HepG2 (cell line): ENCODE measurements around the gene COL5A1. TPM values are rescaled to one million over a fixed set of nuclear protein-coding genes. Genes with fewer than 3 reads are reported as not detected.
"Not testable (repeated sequence)": the region's sequence is repeated elsewhere in the genome, so short reads cannot be mapped to it uniquely, and the experiment has no call there.

Experiments used
- ATAC-seq: fragments of 200-7000 bp; cut with Tn5 transposase; 3 replicates; pipeline ENCODE4 v1.9.1; 2020; ENCODE audit warnings: mild to moderate bottlenecking, moderate library complexity
- BruUV-seq: library from RNA; stranded (reverse); fragments of 400-500 nt; replicated peaks from 2 replicates; lab custom pipeline; 2021; lab: Mats Ljungman, UMichigan
- CTCF ChIA-PET: fragments of 300-600 bp; formaldehyde crosslinking; extraction: SDS; loops from one replicate; lab custom pipeline; 2021; ENCODE audit warnings: low total read pairs, inconsistent platforms, low intra/inter-chr PET ratio; lab: Yijun Ruan, JAX
- POLR2A ChIA-PET: fragments of 350-600 bp; sonication (Branson Sonifier 250); formaldehyde crosslinking; loops from one replicate; lab custom pipeline; 2020; ENCODE audit warnings: antibody characterized with exemption, inconsistent platforms; lab: Yijun Ruan, JAX
- DNase-seq: peaks from one replicate; pipeline ENCODE4 v3.0.0-alpha.2; 2015; ENCODE audit warnings: low spot score
- FAIRE-seq: peaks from 3 replicates; lab custom pipeline; 2011; peaks lifted over from hg19 to GRCh38; lab: Jason Lieb, UNC
- H2AFZ ChIP-seq: one replicate; pipeline ENCODE4 v1.6.1; 2011; ENCODE audit warnings: low read length, inconsistent platforms
- H3K27ac ChIP-seq: fragments of 300-600 bp; 3 replicates; pipeline ENCODE4 v1.8.0; 2011; ENCODE audit warnings: mixed run types, mild to moderate bottlenecking, mixed read lengths, low read length, inconsistent platforms; ENCODE audit not compliant: insufficient read depth; ENCODE audit errors: extremely low read length
- H3K27me3 ChIP-seq, 2 experiments: fragments of 200-600 bp in 1 of 2; 2 replicates in 1 of 2; 3 replicates in 1 of 2; pipeline versions ENCODE4 v1.6.0 to v1.8.0; 2011; ENCODE audit warnings: low read length in 2 of 2, mild to moderate bottlenecking in 2 of 2, moderate library complexity in 2 of 2, inconsistent platforms in 1 of 2; ENCODE audit not compliant: insufficient read depth in 2 of 2, control insufficient read depth in 1 of 2
- H3K36me3 ChIP-seq, 2 experiments: fragments of 200-600 bp in 1 of 2; replicated peaks in 1 of 2; 2 replicates in 1 of 2; 3 replicates in 1 of 2; pipeline versions ENCODE4 v1.5.1 to v1.8.0; 2011; ENCODE audit warnings: low read length in 2 of 2, inconsistent platforms in 1 of 2; ENCODE audit not compliant: insufficient read depth in 2 of 2, control insufficient read depth in 1 of 2
- H3K4me1 ChIP-seq: 2 replicates; pipeline ENCODE4 v1.5.1; 2012; ENCODE audit warnings: low read length, inconsistent platforms; ENCODE audit not compliant: insufficient read depth
- H3K4me2 ChIP-seq: 2 replicates; pipeline ENCODE4 v1.6.0; 2011; ENCODE audit warnings: low read depth, low read length, inconsistent platforms
- H3K4me3 ChIP-seq, 3 experiments: fragments of 200-600 bp in 1 of 3; sonication (generic), shearing (Covaris generic) in 1 of 3; replicated peaks in 1 of 3; 2 replicates each; pipeline ENCODE4 v1.5.1; 2011 to 2016; ENCODE audit warnings: low read length in 3 of 3, inconsistent platforms in 2 of 3, low read depth in 2 of 3, mild to moderate bottlenecking in 2 of 3, control low read depth in 1 of 3, mixed read lengths in 1 of 3; ENCODE audit not compliant: insufficient read depth in 1 of 3
- H3K79me2 ChIP-seq: one replicate; pipeline ENCODE4 v1.6.1; 2011; ENCODE audit warnings: low read length, inconsistent platforms; ENCODE audit not compliant: insufficient read depth
- H3K9ac ChIP-seq: 2 replicates; pipeline ENCODE4 v1.6.0; 2011; ENCODE audit warnings: mild to moderate bottlenecking, low read depth, low read length, inconsistent platforms; ENCODE audit not compliant: insufficient read depth
- H3K9me3 ChIP-seq: 2 replicates; pipeline ENCODE4 v1.5.1; 2012; ENCODE audit warnings: mild to moderate bottlenecking, low read length
- H4K20me1 ChIP-seq: 2 replicates; pipeline ENCODE4 v1.6.0; 2011; ENCODE audit warnings: inconsistent platforms, mild to moderate bottlenecking, low read length, moderate library complexity; ENCODE audit not compliant: insufficient read depth
- ATM ChIP-seq: fragments of 450-650 bp; IDR thresholded peaks from 2 replicates; pipeline ENCODE4 v1.7.1; 2017; ENCODE audit warnings: mild to moderate bottlenecking, borderline replicate concordance
- FOXP1 ChIP-seq, 2 experiments: fragments of 450-650 bp in 1 of 2; IDR thresholded peaks; 2 replicates each; pipeline ENCODE4 v1.6.1; 2017 to 2018; ENCODE audit warnings: antibody characterized with exemption in 1 of 2
- HNF4G ChIP-seq, 2 experiments: sonication (generic) in 1 of 2; formaldehyde crosslinking in 1 of 2; IDR thresholded peaks; 2 replicates each; pipeline versions ENCODE4 v1.4.0 to v1.6.1; 2011 to 2020; ENCODE audit warnings: borderline replicate concordance in 2 of 2, low read depth in 2 of 2, mild to moderate bottlenecking in 2 of 2, low read length in 1 of 2, missing genetic modification reagents in 1 of 2, moderate library complexity in 1 of 2
- IRX3 ChIP-seq: sonication (generic); formaldehyde crosslinking; IDR thresholded peaks from 2 replicates; pipeline ENCODE4 v1.8.1; 2023; ENCODE audit warnings: mild to moderate bottlenecking, low read depth, missing genetic modification reagents, borderline replicate concordance
- JARID2 ChIP-seq: sonication (generic); formaldehyde crosslinking; IDR thresholded peaks from 2 replicates; pipeline ENCODE4 v1.8.1; 2023; ENCODE audit warnings: missing genetic modification reagents, inconsistent platforms; ENCODE audit not compliant: insufficient replicate concordance
- MTA1 ChIP-seq: sonication (generic); formaldehyde crosslinking; IDR thresholded peaks from 2 replicates; pipeline ENCODE4 v1.4.0; 2020; ENCODE audit warnings: missing genetic modification reagents, mild to moderate bottlenecking, borderline replicate concordance
- PHF21A ChIP-seq: sonication (generic); formaldehyde crosslinking; IDR thresholded peaks from 2 replicates; pipeline ENCODE4 v1.5.0; 2020; ENCODE audit warnings: mild to moderate bottlenecking, missing genetic modification reagents
- TBP ChIP-seq: sonication (generic); formaldehyde crosslinking; IDR thresholded peaks from 2 replicates; pipeline ENCODE4 v1.5.0; 2020; ENCODE audit warnings: missing genetic modification reagents
- ZNF234 ChIP-seq: sonication (generic); formaldehyde crosslinking; conservative IDR thresholded peaks from 2 replicates; pipeline ENCODE4 v1.5.1; 2020; ENCODE audit warnings: mild to moderate bottlenecking, missing genetic modification reagents
- ZNF747 ChIP-seq: sonication (generic); formaldehyde crosslinking; IDR thresholded peaks from 2 replicates; pipeline ENCODE4 v1.8.1; 2023; ENCODE audit warnings: missing genetic modification reagents, mild to moderate bottlenecking, borderline replicate concordance
- ZNF75D ChIP-seq: sonication (generic); formaldehyde crosslinking; IDR thresholded peaks from 2 replicates; pipeline ENCODE4 v1.8.1; 2023; ENCODE audit warnings: missing genetic modification reagents, mild to moderate bottlenecking, borderline replicate concordance
- WGBS: methylation state at CpG from one replicate; pipeline ENCODE4 v1.1.6; 2017; ENCODE audit warnings: low lambda C conversion rate; 5-methylcytosine and 5-hydroxymethylcytosine counted together
- in situ Hi-C: cut with HindIII; loops from 2 replicates; pipeline ENCODE4 v1.10.0; 2017; ENCODE audit warnings: low pct_unique_long_range_greater_than_20kb; ENCODE audit not compliant: extremely low pct_ligation_motif_present
- intact Hi-C: fragments of 100-400 bp; cut with micrococcal nuclease; formaldehyde crosslinking; loops from one replicate; pipeline ENCODE4 v1.10.0; 2022; ENCODE audit not compliant: unreplicated experiment
- polyA plus RNA-seq, 8 experiments: library from polyadenylated mRNA; depleted of rRNA in 3 of 8; stranded (reverse) in 7 of 8; unstranded in 1 of 8; fragments of >200 nt; fragmentation: Illumina TruSeq in 4 of 8; extraction: Trizol in 4 of 8; gene quantifications; 2 replicates each; pipeline versions ENCODE4 v1.2.1 to v1.2.3, GENCODE V29; 2011 to 2016; ENCODE audit warnings: low read depth in 4 of 8, missing spikeins in 1 of 8, mixed read lengths in 1 of 8; ENCODE audit not compliant: insufficient read depth in 1 of 8
- total RNA-seq, 5 experiments: library from RNA; depleted of rRNA; stranded (reverse); fragments of >200 nt; fragmentation: Illumina TruSeq; extraction: Trizol; gene quantifications; 2 replicates each; pipeline ENCODE4 v1.2.3, GENCODE V29; 2016; ENCODE audit warnings: low read depth in 1 of 5
- TF ChIP-seq, protein P1 (sequence below): sonication (generic); formaldehyde crosslinking; IDR thresholded peaks from 2 replicates; pipeline ENCODE4 v1.4.0; 2020; ENCODE audit warnings: missing genetic modification reagents
- TF ChIP-seq, protein P2 (sequence below): sonication (generic); formaldehyde crosslinking; IDR thresholded peaks from 2 replicates; pipeline ENCODE4 v1.9.0; 2021; ENCODE audit warnings: missing genetic modification reagents, borderline replicate concordance

COL5A1 gene
- total and polyA plus RNA-seq, 2 of the 13 experiments (the other 11 are each of a cell fraction or from before 2014, with no cell fraction given) = not detected

DNA sequence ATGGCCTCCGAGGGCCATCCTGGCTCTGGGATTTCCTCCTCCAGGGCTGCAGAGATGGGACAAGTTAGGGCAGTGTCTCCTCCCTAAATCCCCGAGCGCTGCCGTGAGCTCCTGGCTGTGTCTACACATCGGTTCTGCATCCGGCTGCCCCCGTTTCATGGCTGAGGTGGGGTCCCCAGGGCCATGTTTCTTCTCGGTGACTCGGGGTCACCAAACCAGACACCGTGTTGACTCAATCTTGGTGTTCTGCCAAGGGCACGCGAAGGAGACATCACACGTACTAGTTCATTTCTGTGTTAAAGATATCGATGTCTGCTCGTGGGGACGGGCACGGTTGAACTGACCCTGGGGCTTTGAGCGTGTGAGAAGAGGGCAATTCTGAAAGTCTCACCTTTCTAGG is 60.7 kb downstream of the COL5A1 start (continued):
- TF ChIP-seq, protein P1, sequence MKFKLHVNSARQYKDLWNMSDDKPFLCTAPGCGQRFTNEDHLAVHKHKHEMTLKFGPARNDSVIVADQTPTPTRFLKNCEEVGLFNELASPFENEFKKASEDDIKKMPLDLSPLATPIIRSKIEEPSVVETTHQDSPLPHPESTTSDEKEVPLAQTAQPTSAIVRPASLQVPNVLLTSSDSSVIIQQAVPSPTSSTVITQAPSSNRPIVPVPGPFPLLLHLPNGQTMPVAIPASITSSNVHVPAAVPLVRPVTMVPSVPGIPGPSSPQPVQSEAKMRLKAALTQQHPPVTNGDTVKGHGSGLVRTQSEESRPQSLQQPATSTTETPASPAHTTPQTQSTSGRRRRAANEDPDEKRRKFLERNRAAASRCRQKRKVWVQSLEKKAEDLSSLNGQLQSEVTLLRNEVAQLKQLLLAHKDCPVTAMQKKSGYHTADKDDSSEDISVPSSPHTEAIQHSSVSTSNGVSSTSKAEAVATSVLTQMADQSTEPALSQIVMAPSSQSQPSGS = no peak

DNA sequence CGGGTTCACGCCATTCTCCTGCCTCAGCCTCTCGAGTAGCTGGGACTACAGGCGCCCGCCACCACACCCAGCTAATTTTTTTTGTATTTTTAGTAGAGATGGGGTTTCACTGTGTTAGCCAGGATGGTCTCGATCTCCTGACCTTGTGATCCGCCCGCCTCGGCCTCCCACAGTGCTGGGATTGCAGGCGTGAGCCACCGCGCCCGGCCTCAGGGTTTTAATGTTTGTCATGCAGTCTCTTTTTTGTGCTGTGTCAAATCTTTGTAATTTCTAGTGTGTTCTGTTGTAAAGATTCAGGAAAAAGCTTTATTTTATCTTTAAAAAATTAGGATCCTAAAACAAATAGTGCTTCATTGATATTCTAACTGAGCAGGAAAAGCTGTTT is 62.1 kb downstream of the COL5A1 start:
- H3K4me2 ChIP-seq, CTCF ChIA-PET, H4K20me1 ChIP-seq, BruUV-seq, H3K9me3 ChIP-seq, H3K36me3 ChIP-seq, FAIRE-seq, H3K9ac ChIP-seq, H2AFZ ChIP-seq, H3K79me2 ChIP-seq, ATAC-seq, H3K4me1 ChIP-seq, intact Hi-C loops, POLR2A ChIA-PET, DNase-seq, in situ Hi-C loops, H3K27ac ChIP-seq, H3K4me3 ChIP-seq: not testable (repeated sequence)
- peaks cover 7 to 62% of the 10 kb centered on the region in 2 experiments; a peak in 4 of 5 replicates for H3K27me3 ChIP-seq
- WGBS = 26% methylated on average over 13 of the region's 13 CpGs

DNA sequence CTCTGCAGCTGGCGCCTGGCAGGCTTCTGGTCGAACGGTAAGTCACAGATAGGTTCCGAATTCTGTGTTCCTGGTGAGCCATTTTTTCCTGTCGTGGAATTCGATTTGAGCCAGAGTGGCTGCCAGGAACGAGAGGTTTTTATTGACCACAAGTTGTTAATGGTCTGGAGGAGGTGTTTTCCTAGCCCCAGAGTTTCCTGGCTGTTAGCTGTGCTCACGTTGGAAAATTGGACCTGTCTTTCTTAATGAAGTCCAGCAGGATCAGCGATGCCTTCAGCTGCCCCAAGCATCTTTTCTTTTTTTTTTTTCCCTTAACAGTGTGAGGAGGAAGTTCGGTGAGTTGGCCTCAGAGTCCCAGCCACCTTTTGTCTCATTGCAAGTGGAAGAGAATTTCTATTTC is 62.9 kb downstream of the COL5A1 start:
- 25% methylated on average over 10 of the region's 10 CpGs for WGBS
- no TSS peak for BruUV-seq
- no peaks in the 10 kb centered on the region for H3K79me2 ChIP-seq
- TF ChIP-seq PHF21A (CRISPR knock-in tag) (no peak), ATM (no peak), ZNF75D (CRISPR knock-in tag) (no peak), TBP (no peak), ZNF234 (CRISPR knock-in tag) (no peak), ZNF747 (CRISPR knock-in tag) (no peak), HNF4G (IDR thresholded peaks at IDR 0.05; ENCODE audit: borderline replicate concordance, low read depth, low read length) (no peak), HNF4G (CRISPR knock-in tag; IDR thresholded peaks at IDR 0.05; ENCODE audit: borderline replicate concordance, low read depth) (no peak), MTA1 (CRISPR knock-in tag) (no peak), IRX3 (CRISPR knock-in tag) (no peak), FOXP1 (IDR thresholded peaks at IDR 0.05) (no peak), FOXP1 (CRISPR knock-in tag; IDR thresholded peaks at IDR 0.05) (no peak), JARID2 (CRISPR knock-in tag) (no peak)
- TF ChIP-seq, protein P2, sequence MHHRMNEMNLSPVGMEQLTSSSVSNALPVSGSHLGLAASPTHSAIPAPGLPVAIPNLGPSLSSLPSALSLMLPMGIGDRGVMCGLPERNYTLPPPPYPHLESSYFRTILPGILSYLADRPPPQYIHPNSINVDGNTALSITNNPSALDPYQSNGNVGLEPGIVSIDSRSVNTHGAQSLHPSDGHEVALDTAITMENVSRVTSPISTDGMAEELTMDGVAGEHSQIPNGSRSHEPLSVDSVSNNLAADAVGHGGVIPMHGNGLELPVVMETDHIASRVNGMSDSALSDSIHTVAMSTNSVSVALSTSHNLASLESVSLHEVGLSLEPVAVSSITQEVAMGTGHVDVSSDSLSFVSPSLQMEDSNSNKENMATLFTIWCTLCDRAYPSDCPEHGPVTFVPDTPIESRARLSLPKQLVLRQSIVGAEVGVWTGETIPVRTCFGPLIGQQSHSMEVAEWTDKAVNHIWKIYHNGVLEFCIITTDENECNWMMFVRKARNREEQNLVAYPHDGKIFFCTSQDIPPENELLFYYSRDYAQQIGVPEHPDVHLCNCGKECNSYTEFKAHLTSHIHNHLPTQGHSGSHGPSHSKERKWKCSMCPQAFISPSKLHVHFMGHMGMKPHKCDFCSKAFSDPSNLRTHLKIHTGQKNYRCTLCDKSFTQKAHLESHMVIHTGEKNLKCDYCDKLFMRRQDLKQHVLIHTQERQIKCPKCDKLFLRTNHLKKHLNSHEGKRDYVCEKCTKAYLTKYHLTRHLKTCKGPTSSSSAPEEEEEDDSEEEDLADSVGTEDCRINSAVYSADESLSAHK (CRISPR knock-in tag) = no peak

More for the DNA sequence above, 62.9 kb downstream of the COL5A1 start:
- H3K4me2 ChIP-seq = no peak overlapping the region
- peaks cover 7 to 60% of the 10 kb centered on the region in 2 experiments for H3K27me3 ChIP-seq
- no peaks in the 10 kb centered on the region for H3K36me3 ChIP-seq
- no peak overlapping the region for H2AFZ ChIP-seq
- no peak overlapping the region for H3K27ac ChIP-seq
- no peaks in the 10 kb centered on the region for H4K20me1 ChIP-seq
- ATAC-seq (no peak), FAIRE-seq (no peak), DNase-seq (no peak)
- no peaks in the 10 kb centered on the region for H3K4me1 ChIP-seq
- in situ Hi-C loops (no loop called here), intact Hi-C loops (no loop called here)
- POLR2A ChIA-PET = no interaction called here
- no peak overlapping the region for H3K4me3 ChIP-seq
- H3K9ac ChIP-seq = no peak overlapping the region
- no peaks in the 10 kb centered on the region for H3K9me3 ChIP-seq
- CTCF ChIA-PET = no interaction called here
